SK-N-MC (cell line): Measurements from ENCODE around the gene ASXL2.

Source experiments
- EZH2 ChIP-seq: fragments of 200-600 bp; sonication (generic); IDR thresholded peaks from one replicate; pipeline ENCODE4 v1.6.1; 2017; ENCODE audit warnings: antibody characterized with exemption
- FOXP2 ChIP-seq: optimal IDR thresholded peaks from 2 replicates; pipeline ENCODE3; 2011; ENCODE audit warnings: mild to moderate bottlenecking, moderate library complexity; ENCODE audit not compliant: insufficient read depth; ENCODE audit errors: extremely low read length, control extremely low read depth
- POLR2AphosphoS5 ChIP-seq: IDR thresholded peaks from 2 replicates; pipeline ENCODE4 v1.6.1; 2012; ENCODE audit warnings: mild to moderate bottlenecking, low read depth, low read length, borderline replicate concordance

GRCh38 chr2:25920336-25920735, 42.0 kb upstream of the ASXL2 start:
- TF ChIP-seq POLR2AphosphoS5 (no peak), EZH2 (no peak), FOXP2 (no peak)
